Ovary (tissue), 3 donors: Measurements from ENCODE around the gene AP3B2.

Source experiments
- EP300 ChIP-seq: sonication (generic); formaldehyde crosslinking; IDR thresholded peaks from one replicate; pipeline ENCODE4 v1.6.1; 2017; ENCODE audit warnings: antibody characterized with exemption
- POLR2A ChIP-seq: fragments of 450-650 bp; IDR thresholded peaks from one replicate; pipeline ENCODE4 v1.6.1; 2017; ENCODE audit warnings: antibody characterized with exemption, mild to moderate bottlenecking, moderate library complexity
- TF ChIP-seq, protein P1 (sequence below), 3 donors: fragments of 450-650 bp in 2 of 3; fragments of 200-600 bp in 1 of 3; IDR thresholded peaks; one replicate each; pipeline versions ENCODE4 v1.5.1 to v1.8.0; 2016 to 2022; ENCODE audit warnings: antibody characterized with exemption in 3 of 3, mild to moderate bottlenecking in 1 of 3
- donor health status: DM: no; HTN: no; CAD: no.

- TF ChIP-seq, protein P1, sequence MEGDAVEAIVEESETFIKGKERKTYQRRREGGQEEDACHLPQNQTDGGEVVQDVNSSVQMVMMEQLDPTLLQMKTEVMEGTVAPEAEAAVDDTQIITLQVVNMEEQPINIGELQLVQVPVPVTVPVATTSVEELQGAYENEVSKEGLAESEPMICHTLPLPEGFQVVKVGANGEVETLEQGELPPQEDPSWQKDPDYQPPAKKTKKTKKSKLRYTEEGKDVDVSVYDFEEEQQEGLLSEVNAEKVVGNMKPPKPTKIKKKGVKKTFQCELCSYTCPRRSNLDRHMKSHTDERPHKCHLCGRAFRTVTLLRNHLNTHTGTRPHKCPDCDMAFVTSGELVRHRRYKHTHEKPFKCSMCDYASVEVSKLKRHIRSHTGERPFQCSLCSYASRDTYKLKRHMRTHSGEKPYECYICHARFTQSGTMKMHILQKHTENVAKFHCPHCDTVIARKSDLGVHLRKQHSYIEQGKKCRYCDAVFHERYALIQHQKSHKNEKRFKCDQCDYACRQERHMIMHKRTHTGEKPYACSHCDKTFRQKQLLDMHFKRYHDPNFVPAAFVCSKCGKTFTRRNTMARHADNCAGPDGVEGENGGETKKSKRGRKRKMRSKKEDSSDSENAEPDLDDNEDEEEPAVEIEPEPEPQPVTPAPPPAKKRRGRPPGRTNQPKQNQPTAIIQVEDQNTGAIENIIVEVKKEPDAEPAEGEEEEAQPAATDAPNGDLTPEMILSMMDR (IDR thresholded peaks at IDR 0.05), result no peak
- TF ChIP-seq POLR2A, result no peak
- no peak for TF ChIP-seq EP300
Observed at GRCh38 chr15:82737975-82738374, 28.3 kb upstream of the AP3B2 start.
